ENCODE results near the gene FOXC1.

FOXC1 gene

DNA sequence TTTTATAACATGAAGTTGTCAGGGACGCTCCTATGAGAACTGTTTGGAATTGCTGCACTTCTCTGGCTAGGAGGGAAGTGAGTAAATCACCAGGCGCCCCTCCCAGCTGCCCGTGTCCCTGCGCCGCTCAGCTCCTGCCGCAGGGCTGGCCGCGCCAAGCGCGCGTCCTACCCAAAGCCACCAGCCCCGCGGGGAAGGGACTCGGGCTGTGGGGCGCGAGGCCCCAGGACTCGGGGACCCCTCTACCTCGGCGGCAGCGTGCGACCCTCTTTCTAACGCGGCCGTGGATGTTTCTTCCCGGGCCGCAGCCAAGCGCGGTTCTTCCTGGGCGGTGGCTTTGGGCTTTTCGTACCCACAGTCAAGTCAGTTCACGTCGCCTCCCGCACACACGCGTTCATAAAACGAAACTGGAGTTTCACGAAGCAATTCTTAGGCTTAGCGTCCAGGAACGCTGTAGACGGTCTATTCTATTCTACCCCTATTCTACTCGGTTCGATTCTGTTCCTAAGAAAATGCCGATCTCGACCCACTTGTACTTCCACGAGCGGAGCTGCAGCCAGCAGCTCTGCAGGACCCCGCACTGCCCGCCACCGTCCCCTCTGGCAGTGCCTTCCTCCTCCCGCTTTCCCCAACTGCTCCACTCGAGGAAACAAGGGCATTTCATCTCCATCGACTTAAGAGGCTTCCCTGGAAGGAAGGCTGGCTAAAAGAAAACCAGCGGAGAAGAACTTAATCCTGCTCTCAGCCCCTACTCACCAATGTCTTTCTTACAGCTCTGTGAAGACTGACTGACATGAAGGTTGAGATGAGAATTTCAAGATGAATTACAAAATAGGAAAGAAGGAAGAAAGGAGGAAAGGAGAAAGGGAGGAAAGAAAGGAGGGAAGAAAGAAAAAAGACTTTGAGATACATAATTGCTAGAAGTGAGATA, 15.4 kb downstream of the FOXC1 start:
- DNase-seq, result peak; percentile 51
- TF ChIP-seq, protein P1, sequence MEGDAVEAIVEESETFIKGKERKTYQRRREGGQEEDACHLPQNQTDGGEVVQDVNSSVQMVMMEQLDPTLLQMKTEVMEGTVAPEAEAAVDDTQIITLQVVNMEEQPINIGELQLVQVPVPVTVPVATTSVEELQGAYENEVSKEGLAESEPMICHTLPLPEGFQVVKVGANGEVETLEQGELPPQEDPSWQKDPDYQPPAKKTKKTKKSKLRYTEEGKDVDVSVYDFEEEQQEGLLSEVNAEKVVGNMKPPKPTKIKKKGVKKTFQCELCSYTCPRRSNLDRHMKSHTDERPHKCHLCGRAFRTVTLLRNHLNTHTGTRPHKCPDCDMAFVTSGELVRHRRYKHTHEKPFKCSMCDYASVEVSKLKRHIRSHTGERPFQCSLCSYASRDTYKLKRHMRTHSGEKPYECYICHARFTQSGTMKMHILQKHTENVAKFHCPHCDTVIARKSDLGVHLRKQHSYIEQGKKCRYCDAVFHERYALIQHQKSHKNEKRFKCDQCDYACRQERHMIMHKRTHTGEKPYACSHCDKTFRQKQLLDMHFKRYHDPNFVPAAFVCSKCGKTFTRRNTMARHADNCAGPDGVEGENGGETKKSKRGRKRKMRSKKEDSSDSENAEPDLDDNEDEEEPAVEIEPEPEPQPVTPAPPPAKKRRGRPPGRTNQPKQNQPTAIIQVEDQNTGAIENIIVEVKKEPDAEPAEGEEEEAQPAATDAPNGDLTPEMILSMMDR (IDR thresholded peaks at IDR 0.05; ENCODE audit: low read depth, low read length), result no peak
- H3K4me3 ChIP-seq (ENCODE audit: low read depth, low read length), result peak overlapping the region; percentile 69

DNA sequence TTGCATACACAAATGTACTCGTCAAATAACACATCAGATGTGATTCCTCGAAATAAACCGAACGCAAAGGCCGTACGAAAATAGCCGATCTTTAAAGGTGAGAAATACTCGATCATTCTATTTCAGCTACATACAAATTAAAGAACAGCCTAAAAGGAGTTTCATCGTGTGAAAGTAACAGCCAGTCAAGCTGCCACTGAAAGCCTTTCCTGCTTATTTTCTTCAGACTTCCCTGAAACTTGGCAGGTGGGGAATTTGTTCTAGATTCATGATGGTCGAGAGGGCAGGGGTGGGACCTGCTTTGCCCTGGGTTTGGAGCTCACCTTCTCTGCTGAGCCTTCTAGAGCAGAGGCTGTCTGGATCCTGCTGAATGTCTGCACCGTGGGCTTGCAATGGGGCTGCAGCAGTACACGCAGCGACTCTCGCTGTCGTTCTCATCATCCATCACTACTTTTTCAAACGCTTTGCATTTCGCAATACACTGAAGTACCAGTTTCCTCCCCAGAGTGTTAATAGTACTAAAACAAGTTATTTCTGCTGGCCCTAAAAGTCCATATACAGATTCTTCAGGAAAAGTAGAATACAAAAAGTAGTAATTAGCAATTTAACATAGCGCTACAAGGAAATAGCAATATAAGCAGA, 16.2 kb downstream of the FOXC1 start:
- Histone ChIP-seq H3K27me3 (peaks cover 14% of the 10 kb centered on the region), H3K4me1 (peaks cover 13% of the 10 kb centered on the region), H3K36me3 (no peaks in the 10 kb centered on the region), H3K9me3 (no peaks in the 10 kb centered on the region), H3K4me3 (ENCODE audit: low read depth, low read length) (no peak overlapping the region)
- DNase-seq, result no peak
- TF ChIP-seq, protein P1 (IDR thresholded peaks at IDR 0.05; ENCODE audit: low read depth, low read length), result no peak

More for the DNA sequence above, 15.4 kb downstream of the FOXC1 start:
- Histone ChIP-seq H3K4me1 (peaks cover 13% of the 10 kb centered on the region), H3K27me3 (peaks cover 14% of the 10 kb centered on the region), H3K9me3 (no peaks in the 10 kb centered on the region), H3K36me3 (no peaks in the 10 kb centered on the region)

DNA sequence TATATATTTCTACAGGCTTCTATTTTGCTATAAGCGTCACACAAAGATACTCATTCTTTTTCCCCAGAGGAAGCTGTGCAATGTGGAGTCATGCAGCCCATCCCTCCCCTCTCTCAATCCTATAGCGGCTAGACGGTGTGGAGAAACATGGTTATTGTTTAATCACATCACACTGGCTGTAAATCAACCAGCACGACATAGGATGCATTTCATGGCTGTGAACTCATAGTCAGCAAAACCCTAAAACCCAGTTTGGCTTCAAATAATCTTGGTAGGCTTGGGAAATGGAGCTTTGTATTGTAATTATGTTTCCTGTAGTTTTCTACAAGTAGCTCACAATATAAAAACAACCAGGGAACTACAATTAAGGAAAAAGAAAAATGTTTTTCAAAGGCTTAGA, 16.8 kb downstream of the FOXC1 start:
- DNase-seq, result no peak
- H3K36me3 ChIP-seq, result no peaks in the 10 kb centered on the region
- peaks cover 14% of the 10 kb centered on the region for H3K27me3 ChIP-seq
- no peaks in the 10 kb centered on the region for H3K9me3 ChIP-seq
- H3K4me3 ChIP-seq (ENCODE audit: low read depth, low read length), result no peak overlapping the region
- TF ChIP-seq, protein P1 (IDR thresholded peaks at IDR 0.05; ENCODE audit: low read depth, low read length), result no peak
- peaks cover 13% of the 10 kb centered on the region for H3K4me1 ChIP-seq

DNA sequence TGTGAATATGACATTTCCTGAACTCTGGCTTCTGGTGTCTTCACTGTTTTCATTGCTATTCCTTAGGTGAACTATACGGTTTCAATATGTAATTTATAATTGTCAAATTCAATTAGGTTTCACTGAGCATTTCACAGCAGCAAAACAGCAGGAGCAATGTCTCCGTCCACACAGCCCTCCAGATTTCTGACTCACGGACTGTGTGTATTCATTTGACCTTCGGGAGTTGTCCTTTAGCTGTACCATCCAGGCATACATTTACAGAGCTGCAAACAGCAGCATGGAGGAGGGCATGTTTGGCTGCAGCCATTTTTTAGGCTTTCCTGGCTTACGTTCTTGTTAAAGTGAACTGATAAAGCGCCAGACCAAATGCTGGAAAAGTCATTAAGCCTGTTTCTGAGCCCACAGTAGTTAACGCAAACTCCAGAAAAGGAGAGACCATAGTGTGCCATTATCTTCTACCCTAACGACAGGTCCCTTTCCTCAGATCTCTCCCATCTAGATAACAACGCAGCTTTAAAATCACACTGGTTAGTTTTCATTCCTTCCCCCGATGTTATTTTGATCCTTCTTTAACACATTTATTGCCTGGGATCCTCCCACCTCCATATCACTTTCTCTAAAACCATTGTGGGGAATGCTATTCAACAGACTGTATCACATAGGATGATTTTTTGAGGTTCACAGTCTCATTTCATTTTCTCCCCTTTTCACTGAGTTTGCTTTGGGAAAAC, 18.3 kb downstream of the FOXC1 start:
- TF ChIP-seq, protein P1 (IDR thresholded peaks at IDR 0.05; ENCODE audit: low read depth, low read length), result no peak
- H3K4me3 ChIP-seq (ENCODE audit: low read depth, low read length), result peak overlapping the region; percentile 16
- no peaks in the 10 kb centered on the region for H3K36me3 ChIP-seq
- H3K27me3 ChIP-seq, result peaks cover 14% of the 10 kb centered on the region
- H3K9me3 ChIP-seq, result no peaks in the 10 kb centered on the region
- DNase-seq, result peak; percentile 51
- H3K4me1 ChIP-seq, result peaks cover 13% of the 10 kb centered on the region

DNA sequence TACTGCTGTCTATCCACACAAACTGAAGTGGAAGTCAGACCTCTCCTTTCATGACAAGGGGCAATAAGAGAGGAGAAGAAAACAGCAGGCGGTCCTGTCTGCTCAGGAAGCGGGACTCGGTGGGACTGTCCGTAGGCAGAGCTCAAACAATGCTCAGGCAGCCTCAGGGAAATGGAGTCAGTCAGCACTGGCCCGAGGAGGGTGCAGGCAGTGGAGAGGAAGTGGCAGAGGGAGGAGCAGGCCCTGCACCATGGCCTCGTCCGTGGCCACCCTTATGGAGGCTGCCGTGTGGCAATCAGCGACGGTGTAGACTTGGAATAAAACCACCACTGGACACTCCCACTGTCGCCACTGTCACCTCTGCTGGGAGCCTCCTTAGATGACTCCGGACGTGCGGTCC, 19.6 kb downstream of the FOXC1 start:
- peaks cover 11% of the 10 kb centered on the region for H3K27me3 ChIP-seq
- no peak overlapping the region for H3K4me3 ChIP-seq (ENCODE audit: low read depth, low read length)
- TF ChIP-seq, protein P1 (IDR thresholded peaks at IDR 0.05; ENCODE audit: low read depth, low read length), result no peak
- no peaks in the 10 kb centered on the region for H3K9me3 ChIP-seq
- no peaks in the 10 kb centered on the region for H3K36me3 ChIP-seq
- H3K4me1 ChIP-seq, result peaks cover 13% of the 10 kb centered on the region
- no peak for DNase-seq
